OCI-LY7 (cell line): ENCODE measurements around the gene CISTR. TPM values are rescaled to one million over a fixed set of nuclear protein-coding genes. Genes with fewer than 3 reads are reported as not detected.
"Not testable (repeated sequence)": the region's sequence is repeated elsewhere in the genome, so short reads cannot be mapped to it uniquely, and the experiment has no call there.

ENCODE experiments used
- BruUV-seq: library from RNA; stranded (reverse); fragments of 400-500 nt; replicated peaks from 2 replicates; lab custom pipeline; 2021; lab: Mats Ljungman, UMichigan
- CTCF ChIA-PET: fragments of 300-600 bp; sonication (Branson Sonifier 250); formaldehyde crosslinking; loops from one replicate; lab custom pipeline; 2022; ENCODE audit warnings: antibody characterized with exemption; ENCODE audit not compliant: unreplicated experiment; lab: Charles Lee
- POLR2A ChIA-PET: fragments of 300-600 bp; sonication (Branson Sonifier 250); formaldehyde crosslinking; loops from one replicate; lab custom pipeline; 2022; ENCODE audit warnings: antibody characterized with exemption; lab: Charles Lee
- DNase-seq: peaks from one replicate; pipeline ENCODE4 v3.0.0-alpha.2; 2015; ENCODE audit warnings: low spot score
- H2AFZ ChIP-seq: fragments of 200-600 bp; sonication (generic), shearing (Covaris generic); 2 replicates; pipeline ENCODE4 v1.6.1; 2014; ENCODE audit warnings: mild to moderate bottlenecking, antibody characterized with exemption, low read length, moderate library complexity
- H3K27ac ChIP-seq: fragments of 200-600 bp; sonication (generic); 2 replicates; pipeline ENCODE4 v1.5.1; 2014; ENCODE audit warnings: mixed run types, low read depth, mild to moderate bottlenecking, moderate library complexity, low read length, inconsistent platforms; ENCODE audit not compliant: poor library complexity, severe bottlenecking
- H3K36me3 ChIP-seq: fragments of 200-600 bp; sonication (generic); 2 replicates; pipeline ENCODE4 v1.6.1; 2014; ENCODE audit warnings: mild to moderate bottlenecking, antibody characterized with exemption, low read length, moderate library complexity, mixed read lengths; ENCODE audit not compliant: insufficient read depth
- H3K4me1 ChIP-seq: fragments of 200-600 bp; sonication (generic); 2 replicates; pipeline ENCODE4 v1.5.1; 2014; ENCODE audit warnings: mild to moderate bottlenecking, low read length; ENCODE audit not compliant: insufficient read depth, poor library complexity, severe bottlenecking
- H3K4me2 ChIP-seq: fragments of 200-600 bp; sonication (generic); 2 replicates; pipeline ENCODE4 v1.6.1; 2014; ENCODE audit warnings: mild to moderate bottlenecking, low read length
- H3K4me3 ChIP-seq: fragments of 200-600 bp; sonication (generic); 2 replicates; pipeline ENCODE4 v1.5.1; 2014; ENCODE audit warnings: mild to moderate bottlenecking, low read depth, low read length; ENCODE audit not compliant: poor library complexity, severe bottlenecking
- H3K79me2 ChIP-seq: fragments of 200-600 bp; sonication (generic); 2 replicates; pipeline ENCODE4 v1.6.1; 2016; ENCODE audit warnings: low read depth, mild to moderate bottlenecking, low read length, moderate library complexity, mixed read lengths; ENCODE audit not compliant: insufficient read depth
- H3K9me2 ChIP-seq: fragments of 200-600 bp; sonication (generic); 2 replicates; pipeline ENCODE4 v1.6.1; 2016; ENCODE audit warnings: mild to moderate bottlenecking, low read length, mixed read lengths; ENCODE audit not compliant: insufficient read depth
- H3K9me3 ChIP-seq: fragments of 200-600 bp; sonication (generic); 2 replicates; pipeline ENCODE4 v1.6.1; 2014; ENCODE audit warnings: mild to moderate bottlenecking, mixed run types, low read length, mixed read lengths
- H4K20me1 ChIP-seq: fragments of 200-600 bp; sonication (generic); 2 replicates; pipeline ENCODE4 v1.6.1; 2014; ENCODE audit warnings: mild to moderate bottlenecking, antibody characterized with exemption, low read length, moderate library complexity, mixed read lengths; ENCODE audit not compliant: insufficient read depth
- EZH2phosphoT487 ChIP-seq: fragments of 200-600 bp; sonication (generic); IDR thresholded peaks from 2 replicates; pipeline ENCODE4 v1.6.1; 2018; ENCODE audit warnings: low read depth, borderline replicate concordance, mild to moderate bottlenecking, mixed run types, antibody characterized with exemption, low read length, moderate library complexity, mixed read lengths
- intact Hi-C: fragments of 100-400 bp; cut with micrococcal nuclease; formaldehyde crosslinking; loops from one replicate; pipeline ENCODE4 v1.10.0; 2022; ENCODE audit not compliant: unreplicated experiment
- total RNA-seq, 2 experiments: library from RNA; depleted of rRNA in 1 of 2; stranded (reverse); fragments of >200 nt in 1 of 2; shearing (Covaris generic) in 1 of 2; gene quantifications; 2 replicates each; pipeline ENCODE4 v1.2.3, GENCODE V29; 2014 to 2022
- TF ChIP-seq, protein P1 (sequence below): fragments of 200-600 bp; sonication (generic); conservative IDR thresholded peaks from 2 replicates; pipeline ENCODE4 v1.5.1; 2014; ENCODE audit warnings: mild to moderate bottlenecking, antibody characterized with exemption, low read length, moderate library complexity, mixed read lengths

The CISTR gene
- total RNA-seq, 2 experiments from 2014 or later, result 0.76 to 1.3 TPM

DNA sequence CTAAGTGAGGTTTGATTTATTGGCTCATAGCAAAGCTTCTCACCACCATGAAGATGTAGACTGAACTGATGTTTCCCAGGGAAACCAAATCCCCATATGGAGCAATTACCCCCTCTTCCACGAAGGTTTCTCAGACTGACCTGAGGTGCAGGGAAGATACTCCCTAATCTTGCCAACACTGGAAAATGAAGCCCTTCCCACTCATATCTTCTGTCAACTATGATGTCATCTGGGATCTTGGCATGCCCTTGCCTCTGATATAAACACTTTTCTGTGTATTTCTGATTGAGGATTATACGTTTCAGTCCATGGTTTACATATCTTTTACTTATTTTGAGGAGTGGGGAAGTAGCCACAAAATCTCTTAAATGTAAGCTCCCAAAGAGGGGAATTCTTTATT, 14.1 kb upstream of the CISTR start:
- POLR2A ChIA-PET, result interaction anchor here (0.9 to 2.1 kb wide), 3 partner anchors 9 to 198 kb away, joined by 4 to 7 read pairs (median 5); no protein-coding TSS in a partner anchor
- H3K79me2 ChIP-seq, result no peaks in the 10 kb centered on the region
- CTCF ChIA-PET, result no interaction called here
- DNase-seq, result no peak
- TF ChIP-seq, protein P1, sequence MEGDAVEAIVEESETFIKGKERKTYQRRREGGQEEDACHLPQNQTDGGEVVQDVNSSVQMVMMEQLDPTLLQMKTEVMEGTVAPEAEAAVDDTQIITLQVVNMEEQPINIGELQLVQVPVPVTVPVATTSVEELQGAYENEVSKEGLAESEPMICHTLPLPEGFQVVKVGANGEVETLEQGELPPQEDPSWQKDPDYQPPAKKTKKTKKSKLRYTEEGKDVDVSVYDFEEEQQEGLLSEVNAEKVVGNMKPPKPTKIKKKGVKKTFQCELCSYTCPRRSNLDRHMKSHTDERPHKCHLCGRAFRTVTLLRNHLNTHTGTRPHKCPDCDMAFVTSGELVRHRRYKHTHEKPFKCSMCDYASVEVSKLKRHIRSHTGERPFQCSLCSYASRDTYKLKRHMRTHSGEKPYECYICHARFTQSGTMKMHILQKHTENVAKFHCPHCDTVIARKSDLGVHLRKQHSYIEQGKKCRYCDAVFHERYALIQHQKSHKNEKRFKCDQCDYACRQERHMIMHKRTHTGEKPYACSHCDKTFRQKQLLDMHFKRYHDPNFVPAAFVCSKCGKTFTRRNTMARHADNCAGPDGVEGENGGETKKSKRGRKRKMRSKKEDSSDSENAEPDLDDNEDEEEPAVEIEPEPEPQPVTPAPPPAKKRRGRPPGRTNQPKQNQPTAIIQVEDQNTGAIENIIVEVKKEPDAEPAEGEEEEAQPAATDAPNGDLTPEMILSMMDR, result no peak
- no peak for TF ChIP-seq EZH2phosphoT487
- no peaks in the 10 kb centered on the region for H4K20me1 ChIP-seq
- H3K36me3 ChIP-seq, result peaks cover 19% of the 10 kb centered on the region; the same call in 1 of the 2 replicates
- no peak overlapping the region for H2AFZ ChIP-seq
- H3K9me3 ChIP-seq, result no peaks in the 10 kb centered on the region
- no TSS peak for BruUV-seq
- no peak overlapping the region for H3K4me2 ChIP-seq
- no peaks in the 10 kb centered on the region for H3K9me2 ChIP-seq
- H3K4me1 ChIP-seq, result no peaks in the 10 kb centered on the region
- intact Hi-C loops, result loop anchor here (2.0 kb wide), 1 partner anchor 223 kb away; no protein-coding TSS in a partner anchor
- no peak overlapping the region for H3K27ac ChIP-seq
- H3K4me3 ChIP-seq, result no peak overlapping the region

DNA sequence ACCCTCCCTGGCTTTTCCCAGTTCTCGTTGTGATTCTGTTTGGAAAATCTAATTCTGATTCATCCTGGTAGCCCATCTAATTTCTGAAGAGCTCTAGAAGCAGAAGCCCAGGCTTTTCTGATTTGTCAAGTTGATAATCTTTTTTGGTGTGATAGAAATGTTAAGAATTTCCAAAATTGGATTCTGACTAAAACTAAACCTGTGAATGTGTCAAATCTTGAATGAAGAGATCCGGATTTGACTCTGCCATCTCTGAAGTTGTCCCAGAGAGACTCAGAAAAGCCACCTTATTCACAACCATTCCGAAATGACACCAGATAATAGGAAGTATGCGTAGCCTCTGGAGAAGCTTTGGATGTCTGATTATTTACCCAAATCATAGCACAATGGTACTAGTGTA, 12.8 kb upstream of the CISTR start:
- Histone ChIP-seq H3K9me2 (no peaks in the 10 kb centered on the region), H3K4me3 (no peak overlapping the region), H2AFZ (no peak overlapping the region), H3K9me3 (no peaks in the 10 kb centered on the region), H3K79me2 (no peaks in the 10 kb centered on the region), H4K20me1 (no peaks in the 10 kb centered on the region), H3K27ac (no peak overlapping the region), H3K36me3 (peaks cover 19% of the 10 kb centered on the region; the same call in 1 of the 2 replicates), H3K4me1 (no peaks in the 10 kb centered on the region), H3K4me2 (no peak overlapping the region)
- TF ChIP-seq, protein P1, result no peak
- no peak for TF ChIP-seq EZH2phosphoT487
- ChIA-PET POLR2A (interaction anchor here (0.6 kb wide), 1 partner anchor 220 kb away, joined by 3 read pairs; no protein-coding TSS in a partner anchor), CTCF (no interaction called here)
- DNase-seq, result no peak
- intact Hi-C loops, result no loop called here
- BruUV-seq, result no TSS peak

DNA sequence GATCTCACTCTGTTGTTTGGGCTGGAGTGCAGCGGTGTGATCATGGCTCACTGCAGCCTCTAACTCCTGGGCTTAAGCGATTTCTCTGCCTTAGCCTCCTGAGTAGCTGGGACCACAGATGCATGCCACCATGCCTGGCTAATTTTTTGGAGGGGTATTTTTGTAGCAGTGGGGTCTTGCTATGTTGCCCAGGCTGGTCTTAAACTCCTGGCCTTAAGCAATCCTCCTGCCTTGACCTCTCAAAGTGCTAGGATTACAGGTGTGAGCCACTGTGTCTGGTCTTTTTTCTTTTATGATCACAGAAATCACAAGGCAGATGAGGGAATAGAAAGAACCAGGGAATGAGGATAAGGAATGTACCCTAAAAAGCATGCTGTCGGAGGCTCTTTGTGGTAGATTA, 11.0 kb upstream of the CISTR start:
- DNase-seq, CTCF ChIA-PET, H3K27ac ChIP-seq, H2AFZ ChIP-seq, intact Hi-C loops, H3K4me3 ChIP-seq, H3K4me2 ChIP-seq, H3K9me3 ChIP-seq, H3K79me2 ChIP-seq, H3K9me2 ChIP-seq, POLR2A ChIA-PET, BruUV-seq, H3K4me1 ChIP-seq, H4K20me1 ChIP-seq: not testable (repeated sequence)
- H3K36me3 ChIP-seq, result peaks cover 19% of the 10 kb centered on the region; the same call in 1 of the 2 replicates
